ENCODE data around the gene SUMO2. TPM values are rescaled to one million over a fixed set of nuclear protein-coding genes. Genes with fewer than 3 reads are reported as not detected.
"Not testable (repeated sequence)": the region's sequence is repeated elsewhere in the genome, so short reads cannot be mapped to it uniquely, and the experiment has no call there.

SUMO2 gene
- total and polyA plus RNA-seq, 7 experiments from 2014 or later = 173 to 494 (median 247) TPM

DNA sequence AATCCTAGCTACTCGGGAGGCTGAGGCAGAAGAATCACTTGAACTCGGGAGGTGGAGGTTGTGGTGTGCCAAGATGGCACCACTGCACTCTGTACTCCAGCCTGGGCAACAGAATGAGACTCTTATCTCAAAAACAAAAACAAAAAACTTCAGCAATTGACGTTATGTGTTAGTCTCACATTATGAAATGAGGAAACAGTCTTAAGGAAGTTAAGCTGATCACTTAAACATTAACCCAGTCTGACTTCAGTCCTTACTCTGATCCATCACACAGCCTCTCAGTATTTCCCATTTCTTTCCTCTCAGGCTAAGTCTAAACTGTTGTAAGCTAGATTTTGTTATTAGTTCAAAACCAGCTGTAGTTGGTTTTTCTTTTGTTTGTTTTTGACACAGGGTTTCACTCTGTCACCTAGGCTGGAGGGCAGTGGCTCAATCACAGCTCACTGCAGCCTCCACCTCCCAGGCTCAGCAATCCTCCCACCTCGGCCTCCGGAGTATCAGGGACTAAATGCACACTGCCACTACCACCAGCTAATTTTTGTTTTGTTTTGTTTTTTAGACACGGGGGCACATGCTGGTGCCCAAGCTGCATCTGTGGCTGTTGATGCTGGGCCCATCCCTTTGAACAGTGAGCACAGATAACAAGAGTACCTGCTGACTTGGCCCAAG lies 34.7 kb downstream of the SUMO2 start:
- peak; percentile 51 for ATAC-seq
- CTCF ChIA-PET = interaction anchor here (0.6 to 2.1 kb wide), 3 partner anchors 17 to 415 kb away, joined by 3 to 12 read pairs (median 6); partner anchors contain the start of gene NT5C
- H3K27ac ChIP-seq (ENCODE audit: low read depth, low read length) = no peak overlapping the region
- H3K27ac Mint-ChIP-seq = peak overlapping the region in 3 of 9 donors; percentile 32 to 51 (median 46)
- intact Hi-C loops (cut with micrococcal nuclease) = no loop called here
- H3K27me3 Mint-ChIP-seq = no peaks in the 10 kb centered on the region
- no peak for DNase-seq
- no peaks in the 10 kb centered on the region for H3K9me3 Mint-ChIP-seq
- peaks cover 0 to 40% (median 11%) of the 10 kb centered on the region in 5 donors for H3K36me3 Mint-ChIP-seq
- POLR2A ChIA-PET = interaction anchor here (0.6 to 2.5 kb wide), 3 partner anchors 9 to 91 kb away, joined by 4 to 6 read pairs (median 6); no protein-coding TSS in a partner anchor
- H3K4me3 Mint-ChIP-seq = no peak overlapping the region
- H3K9me3 ChIP-seq (ENCODE audit: control insufficient read depth in 2 of 3, low read length in 3 of 3) = no peaks in the 10 kb centered on the region
- H3K4me3 ChIP-seq (ENCODE audit: low read length) = no peak overlapping the region
- peaks cover 0 to 6% of the 10 kb centered on the region in 2 donors for H3K4me1 ChIP-seq (ENCODE audit: control insufficient read depth in 2 of 2, insufficient read depth in 2 of 2, low read length in 2 of 2)
- peaks cover 0 to 46% (median 0%) of the 10 kb centered on the region in 3 experiments for H3K36me3 ChIP-seq (ENCODE audit: control insufficient read depth in 2 of 3, insufficient read depth in 3 of 3, low read length in 3 of 3)
- no peaks in the 10 kb centered on the region for H3K27me3 ChIP-seq (ENCODE audit: control insufficient read depth in 2 of 2, insufficient read depth in 2 of 2, low read length in 2 of 2)
- peaks cover 17 to 36% (median 20%) of the 10 kb centered on the region in 7 donors for H3K4me1 Mint-ChIP-seq

DNA sequence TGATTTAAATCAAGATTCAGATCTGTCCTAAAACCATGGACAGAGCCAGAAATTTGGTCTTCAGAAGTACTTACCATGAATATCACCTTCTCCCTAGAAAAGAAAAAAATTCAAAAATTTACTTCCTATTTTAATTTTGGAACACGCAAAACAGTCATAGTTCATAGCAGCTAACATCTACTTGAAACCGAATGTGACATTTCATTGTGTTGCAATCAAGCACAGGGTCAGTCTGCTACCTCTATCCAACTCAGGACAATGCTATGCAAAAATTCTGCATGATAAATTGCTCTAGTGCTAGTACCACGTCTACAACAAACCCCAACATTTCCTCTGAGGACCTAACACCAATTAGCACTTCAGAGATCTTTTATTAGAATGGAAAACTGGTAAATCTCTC lies 36.2 kb downstream of the SUMO2 start:
- Mint-ChIP-seq H3K4me3 (no peak overlapping the region), H3K27ac (peak overlapping the region in 3 of 9 donors; percentile 2 to 65 (median 49)), H3K36me3 (peaks cover 0 to 40% (median 11%) of the 10 kb centered on the region in 5 donors), H3K9me3 (no peaks in the 10 kb centered on the region), H3K4me1 (peaks cover 5 to 24% (median 8%) of the 10 kb centered on the region in 7 donors), H3K27me3 (no peaks in the 10 kb centered on the region)
- Histone ChIP-seq H3K4me3 (ENCODE audit: low read length) (no peak overlapping the region), H3K4me1 (ENCODE audit: control insufficient read depth in 2 of 2, insufficient read depth in 2 of 2, low read length in 2 of 2) (peaks cover 0 to 3% of the 10 kb centered on the region in 2 donors), H3K27ac (ENCODE audit: low read depth, low read length) (no peak overlapping the region), H3K27me3 (ENCODE audit: control insufficient read depth in 2 of 2, insufficient read depth in 2 of 2, low read length in 2 of 2) (no peaks in the 10 kb centered on the region), H3K36me3 (ENCODE audit: control insufficient read depth in 2 of 3, insufficient read depth in 3 of 3, low read length in 3 of 3) (peaks cover 0 to 46% (median 0%) of the 10 kb centered on the region in 3 experiments), H3K9me3 (ENCODE audit: control insufficient read depth in 2 of 3, low read length in 3 of 3) (no peaks in the 10 kb centered on the region)
- ChIA-PET CTCF (interaction anchor here (1.8 kb wide), 1 partner anchor 15 kb away, joined by 6 read pairs; the partner anchor contains the start of gene NT5C), POLR2A (interaction anchor here (0.8 to 1.6 kb wide), 2 partner anchors 8 to 59 kb away, joined by 3 to 8 read pairs; partner anchors contain the start of genes JPT1 and SLC16A5)
- ATAC-seq (no peak), DNase-seq (no peak)
- intact Hi-C loops (cut with micrococcal nuclease) = no loop called here

DNA sequence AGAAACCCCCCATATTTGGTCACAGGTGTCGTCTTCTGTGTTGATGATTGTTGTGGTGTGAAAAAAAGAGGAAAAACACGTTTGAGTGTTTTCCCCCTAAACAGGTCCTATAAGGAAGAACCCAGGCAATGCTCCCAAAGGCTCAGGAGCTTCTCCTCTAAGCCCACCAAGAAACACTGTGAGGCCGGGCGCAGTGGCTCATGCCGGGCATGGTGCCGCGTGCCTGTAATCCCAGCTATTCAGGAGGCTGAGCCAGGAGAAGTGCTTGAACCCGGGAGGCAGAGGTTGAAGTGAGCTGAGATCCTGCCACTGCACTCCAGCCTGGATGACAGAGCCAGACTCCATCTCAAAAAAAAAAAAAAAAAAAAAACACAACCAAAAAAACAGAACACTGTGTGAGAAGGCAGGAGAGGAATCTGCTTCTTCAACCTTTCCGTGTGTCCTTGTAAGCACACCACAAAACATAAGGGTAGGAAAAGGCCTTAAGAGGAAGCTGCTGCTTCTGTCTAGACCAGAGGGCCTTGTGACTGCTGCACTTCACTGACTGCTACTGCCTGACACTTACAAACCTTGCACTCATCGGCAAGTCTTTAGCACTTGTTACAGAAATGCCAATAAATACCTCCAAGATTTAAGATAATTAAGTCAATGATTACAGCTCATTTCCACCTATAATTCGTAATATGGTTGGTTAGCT lies 37.8 kb downstream of the SUMO2 start:
- Histone ChIP-seq H3K27me3 (ENCODE audit: control insufficient read depth in 2 of 2, insufficient read depth in 2 of 2, low read length in 2 of 2) (no peaks in the 10 kb centered on the region), H3K27ac (ENCODE audit: low read depth, low read length) (no peak overlapping the region), H3K36me3 (ENCODE audit: control insufficient read depth in 2 of 3, insufficient read depth in 3 of 3, low read length in 3 of 3) (peaks cover 0 to 46% (median 0%) of the 10 kb centered on the region in 3 experiments), H3K9me3 (ENCODE audit: control insufficient read depth in 2 of 3, low read length in 3 of 3) (no peaks in the 10 kb centered on the region), H3K4me1 (ENCODE audit: control insufficient read depth in 2 of 2, insufficient read depth in 2 of 2, low read length in 2 of 2) (peaks cover 10 to 13% of the 10 kb centered on the region in 2 donors), H3K4me3 (ENCODE audit: low read length) (no peak overlapping the region)
- ChIA-PET CTCF (interaction anchor here (0.6 kb wide), 1 partner anchor 14 kb away, joined by 3 read pairs; the partner anchor contains the start of gene NT5C), POLR2A (interaction anchor here (1.0 to 1.6 kb wide), 4 partner anchors 10 to 30 kb away, joined by 3 to 8 read pairs (median 4); partner anchors contain the start of genes JPT1 and NT5C)
- no peak for DNase-seq
- Mint-ChIP-seq H3K36me3 (peaks cover 0 to 40% (median 11%) of the 10 kb centered on the region in 5 donors), H3K27ac (peak overlapping the region in 2 of 9 donors; percentile 10 to 20), H3K4me3 (no peak overlapping the region), H3K27me3 (no peaks in the 10 kb centered on the region), H3K9me3 (no peaks in the 10 kb centered on the region), H3K4me1 (peaks cover 16 to 37% (median 21%) of the 10 kb centered on the region in 7 donors)
- no peak for ATAC-seq
- intact Hi-C loops (cut with micrococcal nuclease) = no loop called here

DNA sequence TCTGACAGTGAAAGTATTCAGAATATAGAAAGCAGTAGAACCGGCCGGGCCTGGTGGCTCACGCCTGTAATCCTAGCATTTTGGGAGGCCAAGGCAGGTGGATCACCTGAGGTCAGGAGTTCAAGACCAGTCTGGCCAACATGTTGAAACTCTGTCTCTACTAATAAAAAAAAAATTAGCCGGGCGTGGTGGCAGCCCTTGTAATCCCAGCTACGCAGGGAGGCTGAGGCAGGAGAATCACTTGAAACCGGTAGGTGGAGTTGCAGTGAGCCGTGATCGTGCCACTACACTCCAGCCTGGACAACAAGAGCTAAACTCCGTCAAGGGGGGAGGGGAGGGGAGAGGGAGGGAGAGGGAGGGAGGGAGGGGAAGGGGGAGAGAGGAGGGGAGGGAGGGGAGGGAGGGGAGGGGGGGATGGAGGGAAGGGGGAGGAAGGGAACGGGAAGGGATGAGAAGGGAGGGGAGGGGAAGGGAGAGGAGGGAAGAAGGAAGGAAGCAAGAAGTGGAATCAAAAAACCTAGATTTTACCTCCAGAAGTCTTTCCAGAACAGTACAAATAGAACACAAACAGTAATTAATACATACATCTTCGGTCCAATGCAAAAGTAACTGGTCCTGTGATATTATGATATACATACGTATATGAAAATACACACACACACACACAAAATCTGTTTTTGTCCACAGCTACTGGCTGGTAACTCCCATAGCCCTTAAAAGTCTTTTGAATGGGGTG lies 40.4 kb downstream of the SUMO2 start:
- Histone ChIP-seq H3K4me3 (ENCODE audit: low read length) (no peak overlapping the region), H3K9me3 (ENCODE audit: control insufficient read depth in 2 of 3, low read length in 3 of 3) (no peaks in the 10 kb centered on the region), H3K4me1 (ENCODE audit: control insufficient read depth in 2 of 2, insufficient read depth in 2 of 2, low read length in 2 of 2) (peaks cover 10 to 13% of the 10 kb centered on the region in 2 donors), H3K27ac (ENCODE audit: low read depth, low read length) (no peak overlapping the region), H3K36me3 (ENCODE audit: control insufficient read depth in 2 of 3, insufficient read depth in 3 of 3, low read length in 3 of 3) (peaks cover 0 to 34% (median 0%) of the 10 kb centered on the region in 3 experiments), H3K27me3 (ENCODE audit: control insufficient read depth in 2 of 2, insufficient read depth in 2 of 2, low read length in 2 of 2) (no peaks in the 10 kb centered on the region)
- H3K27ac Mint-ChIP-seq = peak overlapping the region in 2 of 9 donors; percentile 43 to 88
- H3K4me3 Mint-ChIP-seq = no peak overlapping the region
- POLR2A ChIA-PET = interaction anchor here (1.4 kb wide), 1 partner anchor 12 kb away, joined by 3 read pairs; the partner anchor contains the start of gene JPT1
- DNase-seq (no peak), ATAC-seq (no peak)
- intact Hi-C loops (cut with micrococcal nuclease) = no loop called here
- CTCF ChIA-PET = interaction anchor here (0.6 to 1.9 kb wide), 3 partner anchors 28 to 89 kb away, joined by 3 to 5 read pairs (median 3); no protein-coding TSS in a partner anchor
- no peaks in the 10 kb centered on the region for H3K27me3 Mint-ChIP-seq
- peaks cover 0 to 28% (median 8%) of the 10 kb centered on the region in 5 donors for H3K36me3 Mint-ChIP-seq
- peaks cover 11 to 24% (median 14%) of the 10 kb centered on the region in 7 donors for H3K4me1 Mint-ChIP-seq
- no peaks in the 10 kb centered on the region for H3K9me3 Mint-ChIP-seq

DNA sequence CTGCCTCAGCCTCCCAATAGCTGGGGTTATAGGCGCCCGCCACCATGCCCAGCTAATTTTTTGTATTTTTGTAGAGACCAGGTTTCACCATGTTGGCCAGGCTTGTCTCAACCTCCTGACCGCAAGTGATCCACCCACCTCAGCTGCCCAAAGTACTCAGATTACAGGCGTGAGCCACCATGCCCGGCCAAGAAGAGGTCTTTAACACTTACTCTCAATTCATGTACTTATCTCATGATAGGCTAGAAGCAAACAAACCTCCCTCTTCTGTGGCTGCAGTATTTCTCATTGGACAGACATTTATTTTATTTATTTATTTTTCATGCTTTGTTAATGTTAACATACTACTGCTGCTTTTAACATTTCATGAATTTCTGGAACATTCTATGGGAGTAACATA lies 44.2 kb downstream of the SUMO2 start:
- Mint-ChIP-seq H3K27me3 (no peaks in the 10 kb centered on the region), H3K4me3 (no peak overlapping the region), H3K9me3 (no peaks in the 10 kb centered on the region), H3K36me3 (peaks cover 0 to 18% (median 0%) of the 10 kb centered on the region in 5 donors), H3K27ac (no peak overlapping the region), H3K4me1 (peaks cover 11 to 29% (median 14%) of the 10 kb centered on the region in 7 donors)
- Histone ChIP-seq H3K27me3 (ENCODE audit: control insufficient read depth in 2 of 2, insufficient read depth in 2 of 2, low read length in 2 of 2) (no peaks in the 10 kb centered on the region), H3K9me3 (ENCODE audit: control insufficient read depth in 2 of 3, low read length in 3 of 3) (no peaks in the 10 kb centered on the region), H3K27ac (ENCODE audit: low read depth, low read length) (no peak overlapping the region), H3K4me1 (ENCODE audit: control insufficient read depth in 2 of 2, insufficient read depth in 2 of 2, low read length in 2 of 2) (peaks cover 10 to 13% of the 10 kb centered on the region in 2 donors), H3K4me3 (ENCODE audit: low read length) (no peak overlapping the region), H3K36me3 (ENCODE audit: control insufficient read depth in 2 of 3, insufficient read depth in 3 of 3, low read length in 3 of 3) (no peaks in the 10 kb centered on the region)
- no peak for ATAC-seq
- ChIA-PET POLR2A (interaction anchor here (1.3 kb wide), 1 partner anchor 10 kb away, joined by 6 read pairs; no protein-coding TSS in a partner anchor), CTCF (interaction anchor here (0.9 to 1.6 kb wide), 2 partner anchors 24 to 25 kb away, joined by 4 to 5 read pairs; no protein-coding TSS in a partner anchor)
- no peak for DNase-seq
- intact Hi-C loops (cut with micrococcal nuclease) = no loop called here

DNA sequence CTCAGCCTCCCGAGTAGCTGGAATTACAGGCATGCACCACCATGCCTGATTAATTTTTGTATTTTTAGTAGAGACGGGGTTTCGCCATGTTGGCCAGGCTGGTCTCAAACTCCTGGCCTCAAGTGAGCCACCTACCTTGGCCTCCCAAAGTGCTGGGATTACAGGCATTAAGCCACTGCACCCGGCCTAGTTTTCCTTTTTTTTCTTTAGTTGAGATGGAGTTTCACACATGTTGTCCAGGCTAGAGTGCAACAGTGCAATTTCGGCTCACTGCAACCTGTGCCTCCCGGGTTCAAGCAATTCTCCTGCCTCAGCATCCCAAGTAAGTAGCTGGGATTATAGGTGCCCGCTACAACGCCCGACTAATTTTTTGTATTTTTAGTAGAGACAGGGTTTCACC lies 45.0 kb downstream of the SUMO2 start:
- H3K36me3 Mint-ChIP-seq = peaks cover 0 to 18% (median 0%) of the 10 kb centered on the region in 5 donors
- ATAC-seq; H3K36me3 ChIP-seq (ENCODE audit: control insufficient read depth in 2 of 3, insufficient read depth in 3 of 3, low read length in 3 of 3); H3K4me3 ChIP-seq (ENCODE audit: low read length); H3K27ac Mint-ChIP-seq; H3K27ac ChIP-seq (ENCODE audit: low read depth, low read length); H3K4me3 Mint-ChIP-seq; H3K9me3 ChIP-seq (ENCODE audit: control insufficient read depth in 2 of 3, low read length in 3 of 3); CTCF ChIA-PET; H3K27me3 ChIP-seq (ENCODE audit: control insufficient read depth in 2 of 2, insufficient read depth in 2 of 2, low read length in 2 of 2); H3K27me3 Mint-ChIP-seq; DNase-seq; intact Hi-C loops (cut with micrococcal nuclease); H3K9me3 Mint-ChIP-seq: not testable (repeated sequence)
- H3K4me1 ChIP-seq (ENCODE audit: control insufficient read depth in 2 of 2, insufficient read depth in 2 of 2, low read length in 2 of 2) = peaks cover 10 to 13% of the 10 kb centered on the region in 2 donors
- peaks cover 11 to 33% (median 14%) of the 10 kb centered on the region in 7 donors for H3K4me1 Mint-ChIP-seq
- POLR2A ChIA-PET = interaction anchor here (0.6 to 1.2 kb wide), 6 partner anchors 24 to 155 kb away, joined by 3 to 5 read pairs (median 3); partner anchors contain the start of gene SUMO2

All from naive thymus-derived CD4-positive, alpha-beta T cell (primary cell).